Stimulated activated effector memory CD8-positive, alpha-beta T cell treated with anti-CD3 and anti-CD28 coated beads, Interleukin-12 subunit alpha, Interleukin-12 subunit beta, amount 100 ng/mL, for 72 hours (primary cell): ENCODE measurements around the gene POLD2.
A peak's percentile ranks its signal among the peaks of the same experiment; 100 is the strongest.

ENCODE experiments used
- ATAC-seq: fragments of 150-1000 bp; cut with Tn5 transposase; 2 replicates; pipeline ENCODE4 v1.10.0; 2021
- DNase-seq, 2 donors: peaks; one replicate each; pipeline ENCODE4 v3.0.0; 2021 to 2022; ENCODE audit warnings: low spot score in 2 of 2
- H3K27ac Mint-ChIP-seq: one replicate; pipeline ENCODE4 v1.8.0; 2022; ENCODE audit warnings: mild to moderate bottlenecking, mixed read lengths
- H3K36me3 Mint-ChIP-seq: one replicate; pipeline ENCODE4 v1.8.0; 2022; ENCODE audit warnings: mild to moderate bottlenecking, mixed read lengths
- H3K4me1 Mint-ChIP-seq: one replicate; pipeline ENCODE4 v1.8.0; 2022; ENCODE audit warnings: mixed read lengths
- H3K4me3 Mint-ChIP-seq: one replicate; pipeline ENCODE4 v1.8.0; 2022; ENCODE audit warnings: mild to moderate bottlenecking, mixed read lengths
- H3K9me3 Mint-ChIP-seq: one replicate; pipeline ENCODE4 v1.8.0; 2022; ENCODE audit warnings: mixed read lengths

The POLD2 gene

GRCh38 chr7:44156453-44157010, 33.2 kb upstream of the POLD2 start:
- no peaks in the 10 kb centered on the region for H3K9me3 Mint-ChIP-seq
- no peak for ATAC-seq
- no peaks in the 10 kb centered on the region for H3K36me3 Mint-ChIP-seq
- DNase-seq: no peak
- H3K4me3 Mint-ChIP-seq: no peak overlapping the region
- H3K4me1 Mint-ChIP-seq: peaks cover 5% of the 10 kb centered on the region
- H3K27ac Mint-ChIP-seq: no peak overlapping the region

DNA sequence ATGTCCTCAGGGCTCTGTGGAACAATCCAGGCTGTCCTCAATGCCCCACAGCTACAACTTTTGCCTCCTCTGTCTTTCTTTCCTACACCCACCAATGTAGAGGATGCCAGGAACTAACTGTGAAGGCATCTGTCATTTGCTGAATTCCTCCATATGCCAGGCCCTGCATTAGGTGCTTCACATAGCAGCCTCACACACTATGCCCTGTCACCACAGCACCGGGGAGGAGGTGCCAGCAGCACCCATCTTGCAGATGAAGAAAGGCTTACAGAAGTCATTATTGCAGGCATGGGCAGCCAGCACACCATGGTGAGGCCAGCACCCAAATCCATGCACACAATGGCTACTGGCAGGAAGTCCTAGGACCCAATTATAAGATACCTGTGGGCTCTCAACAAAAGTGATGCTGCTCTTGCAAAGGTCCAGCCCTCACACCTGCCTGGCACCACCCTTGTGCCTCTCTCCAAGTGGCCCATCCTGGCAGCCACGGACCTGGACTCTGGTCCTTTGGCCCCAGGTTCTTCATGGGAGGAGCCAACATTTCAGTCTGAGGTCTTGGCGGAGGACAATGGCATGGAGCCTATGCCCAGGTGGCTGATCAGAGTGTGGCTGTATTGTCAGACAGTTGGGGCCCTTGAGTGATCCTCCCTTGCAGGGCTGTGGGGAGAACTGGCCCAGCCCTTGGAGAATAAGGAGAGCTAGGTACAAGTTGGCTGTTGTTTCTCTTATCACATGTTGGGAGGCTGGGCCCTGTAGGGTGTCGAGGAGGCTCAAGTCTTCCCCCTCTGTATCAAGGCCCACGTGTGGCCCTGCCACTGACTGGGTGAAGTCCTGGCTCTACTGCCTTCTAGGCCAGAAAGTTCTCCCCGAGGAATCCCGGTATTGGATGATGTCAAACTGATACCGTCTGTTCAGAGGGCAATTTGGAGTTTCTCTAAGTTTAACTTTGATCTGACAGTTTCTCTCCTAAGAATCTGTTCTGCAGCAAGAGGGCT, 32.1 kb upstream of the POLD2 start:
- no peak overlapping the region for H3K27ac Mint-ChIP-seq
- H3K4me3 Mint-ChIP-seq: no peak overlapping the region
- H3K4me1 Mint-ChIP-seq: peaks cover 5% of the 10 kb centered on the region
- H3K36me3 Mint-ChIP-seq: no peaks in the 10 kb centered on the region
- H3K9me3 Mint-ChIP-seq: no peaks in the 10 kb centered on the region
- DNase-seq (no peak), ATAC-seq (no peak)

DNA sequence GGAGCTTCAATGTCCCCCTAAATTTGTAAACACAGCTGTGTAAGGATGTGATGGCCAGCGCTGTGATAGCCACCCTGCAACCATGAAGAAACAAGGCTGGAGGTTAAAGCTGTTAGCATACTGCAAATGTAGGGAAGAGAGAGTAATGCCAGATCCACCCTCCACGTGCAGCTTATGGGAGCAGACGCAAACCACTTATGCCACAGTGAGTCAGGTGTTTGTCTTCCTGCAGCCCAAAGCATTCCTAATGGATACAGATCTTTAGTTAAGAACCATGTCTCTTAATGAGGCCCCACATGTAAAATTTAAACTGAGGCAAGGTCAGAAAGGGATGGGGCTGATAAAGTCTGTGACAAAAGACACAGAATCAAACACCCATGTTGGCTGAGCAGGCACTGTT, 31.4 kb upstream of the POLD2 start:
- H3K4me3 Mint-ChIP-seq: no peak overlapping the region
- no peaks in the 10 kb centered on the region for H3K9me3 Mint-ChIP-seq
- H3K27ac Mint-ChIP-seq: no peak overlapping the region
- DNase-seq (no peak), ATAC-seq (no peak)
- H3K4me1 Mint-ChIP-seq: peaks cover 5% of the 10 kb centered on the region
- H3K36me3 Mint-ChIP-seq: no peaks in the 10 kb centered on the region

DNA sequence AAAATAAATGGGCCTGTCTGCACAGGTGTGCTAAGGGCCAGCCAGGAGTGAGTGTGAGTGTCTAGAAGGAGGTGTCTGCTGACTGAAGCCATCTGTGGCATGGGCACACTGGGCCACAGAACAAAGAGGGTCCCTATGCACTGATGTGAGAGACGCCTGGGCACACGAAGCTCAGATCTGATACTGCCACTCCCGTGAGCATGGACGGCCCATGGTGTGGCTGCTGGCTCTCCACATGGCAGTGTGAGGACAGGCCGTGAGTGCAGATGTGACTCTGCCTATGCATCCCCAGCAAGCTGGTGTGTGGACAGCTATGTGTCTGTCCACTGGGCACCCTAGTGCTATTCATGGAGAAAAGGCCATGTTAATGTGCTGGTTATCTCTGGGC, 30.6 kb upstream of the POLD2 start:
- ATAC-seq: no peak
- Mint-ChIP-seq H3K27ac (no peak overlapping the region), H3K4me1 (peaks cover 5% of the 10 kb centered on the region), H3K9me3 (no peaks in the 10 kb centered on the region), H3K36me3 (no peaks in the 10 kb centered on the region), H3K4me3 (no peak overlapping the region)
- DNase-seq: no peak

DNA sequence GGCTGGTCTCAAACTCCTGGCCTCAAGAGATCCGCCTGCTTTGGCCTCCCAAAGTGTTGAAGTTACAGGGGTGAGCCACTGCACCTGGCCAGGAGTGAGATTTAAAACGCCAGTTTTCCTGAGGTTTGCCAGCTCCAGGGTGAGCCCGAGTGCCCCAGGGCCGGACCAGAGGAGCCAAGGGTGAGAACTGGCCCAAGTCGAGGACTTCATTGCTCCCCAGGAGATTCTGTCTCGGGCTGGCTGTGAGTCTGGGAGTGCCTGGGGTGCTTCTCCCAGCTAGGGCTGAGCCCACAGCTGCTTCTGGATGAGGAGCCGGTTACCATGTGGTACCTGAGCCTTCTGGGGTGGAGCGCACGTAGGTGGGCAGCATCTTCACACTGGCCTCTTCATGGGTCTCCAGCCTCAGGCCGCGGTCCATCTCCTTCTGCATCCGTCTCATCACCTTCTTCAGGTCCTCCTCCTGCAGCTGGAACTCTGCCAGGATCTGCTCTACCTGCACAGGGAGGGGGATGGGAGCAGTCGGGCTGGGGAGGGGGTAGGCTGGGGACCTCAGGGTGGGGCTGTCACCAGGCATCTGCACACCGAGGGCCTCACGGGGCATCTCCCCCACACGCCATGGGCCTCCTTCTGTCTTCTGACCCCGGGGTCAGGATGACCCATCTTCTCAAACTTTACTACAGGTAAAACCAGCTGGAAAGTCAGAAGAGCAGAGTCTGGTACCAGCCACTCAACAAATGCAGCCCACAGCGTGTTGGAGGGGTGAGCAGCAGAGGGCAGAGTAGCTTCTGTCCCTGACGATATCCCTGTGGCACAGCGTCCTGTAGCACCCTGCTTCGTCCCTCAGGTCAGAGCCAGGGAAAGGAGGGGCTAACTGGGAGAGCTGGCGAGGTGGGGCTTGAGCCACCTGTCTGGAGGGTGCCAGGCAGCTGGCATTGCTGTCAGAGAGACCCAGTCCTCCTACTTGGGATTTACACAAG, 29.9 kb upstream of the POLD2 start:
- ATAC-seq (no peak), DNase-seq (no peak)
- Mint-ChIP-seq H3K36me3 (no peaks in the 10 kb centered on the region), H3K4me1 (peaks cover 5% of the 10 kb centered on the region), H3K27ac (no peak overlapping the region), H3K4me3 (no peak overlapping the region), H3K9me3 (no peaks in the 10 kb centered on the region)

DNA sequence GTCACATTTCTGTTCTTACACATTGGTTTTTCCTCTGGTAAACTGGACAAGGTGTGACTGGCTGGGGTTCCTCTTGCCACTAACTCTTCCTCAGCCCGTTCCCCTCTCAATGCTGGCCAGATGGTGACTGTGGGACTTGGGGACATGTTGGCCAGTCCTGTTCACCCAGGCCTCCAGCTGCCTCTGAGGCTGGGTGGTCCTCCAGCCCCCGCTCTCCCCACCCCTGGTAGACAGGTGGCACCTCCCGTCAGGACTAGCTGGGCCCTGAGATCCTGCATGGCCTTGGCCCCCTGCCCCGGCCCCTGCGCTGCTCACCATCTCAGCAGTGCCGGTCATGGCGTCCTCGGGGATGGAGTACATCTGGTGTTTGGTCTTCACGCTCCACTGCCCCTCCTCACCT, 28.6 kb upstream of the POLD2 start:
- H3K4me3 Mint-ChIP-seq: no peak overlapping the region
- peak overlapping the region; percentile 67 for H3K27ac Mint-ChIP-seq
- DNase-seq (no peak), ATAC-seq (no peak)
- no peaks in the 10 kb centered on the region for H3K9me3 Mint-ChIP-seq
- no peaks in the 10 kb centered on the region for H3K36me3 Mint-ChIP-seq
- H3K4me1 Mint-ChIP-seq: peaks cover 5% of the 10 kb centered on the region

DNA sequence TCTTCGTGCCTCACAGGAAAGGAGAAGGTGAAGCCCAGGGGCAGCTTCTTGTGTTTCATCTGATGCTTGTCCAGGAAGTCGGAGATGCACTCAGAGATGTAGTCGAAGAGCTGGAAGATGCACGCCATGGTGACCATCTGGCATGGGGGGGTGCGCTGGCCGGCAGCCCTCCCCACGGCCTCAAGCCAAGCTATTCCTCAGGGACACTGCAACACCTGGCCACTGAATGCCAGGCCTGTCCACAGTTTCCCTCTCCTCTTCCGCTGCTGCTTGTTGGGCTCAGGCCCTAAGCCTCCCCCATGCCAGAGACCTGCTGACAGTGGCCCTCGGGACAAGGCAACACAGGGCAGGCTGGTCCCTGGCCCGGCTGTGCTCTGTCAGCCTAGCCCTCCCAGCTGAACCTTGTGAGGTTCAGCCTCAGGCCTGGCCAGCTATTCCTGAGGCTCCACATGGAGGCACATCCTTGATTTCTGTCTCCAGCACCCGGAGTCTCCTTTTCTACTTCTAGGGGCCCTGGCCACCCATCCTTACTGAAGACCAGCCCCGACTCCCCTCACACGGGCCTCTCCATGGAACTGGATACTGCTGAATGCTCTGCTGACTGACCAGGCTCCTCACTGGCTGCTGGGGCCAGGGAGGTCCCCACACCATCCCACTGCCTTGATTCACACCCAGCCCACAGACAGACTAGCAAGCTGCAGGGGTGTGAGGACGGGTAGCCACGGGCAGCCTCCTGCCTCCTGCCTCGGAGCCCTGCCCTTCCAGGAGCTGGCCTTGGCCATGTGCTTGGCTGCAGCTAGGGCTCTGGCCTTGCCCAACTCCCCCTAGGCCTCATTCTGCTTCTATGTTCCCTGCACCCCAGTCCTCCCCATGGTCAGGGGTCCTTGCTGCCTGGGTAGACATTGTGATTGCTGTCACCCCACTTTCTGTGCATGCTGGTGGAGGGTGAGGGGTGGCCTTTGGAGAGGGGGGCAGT, 27.9 kb upstream of the POLD2 start:
- ATAC-seq (no peak), DNase-seq (no peak)
- H3K9me3 Mint-ChIP-seq: no peaks in the 10 kb centered on the region
- no peak overlapping the region for H3K27ac Mint-ChIP-seq
- peaks cover 5% of the 10 kb centered on the region for H3K4me1 Mint-ChIP-seq
- no peak overlapping the region for H3K4me3 Mint-ChIP-seq
- H3K36me3 Mint-ChIP-seq: no peaks in the 10 kb centered on the region

DNA sequence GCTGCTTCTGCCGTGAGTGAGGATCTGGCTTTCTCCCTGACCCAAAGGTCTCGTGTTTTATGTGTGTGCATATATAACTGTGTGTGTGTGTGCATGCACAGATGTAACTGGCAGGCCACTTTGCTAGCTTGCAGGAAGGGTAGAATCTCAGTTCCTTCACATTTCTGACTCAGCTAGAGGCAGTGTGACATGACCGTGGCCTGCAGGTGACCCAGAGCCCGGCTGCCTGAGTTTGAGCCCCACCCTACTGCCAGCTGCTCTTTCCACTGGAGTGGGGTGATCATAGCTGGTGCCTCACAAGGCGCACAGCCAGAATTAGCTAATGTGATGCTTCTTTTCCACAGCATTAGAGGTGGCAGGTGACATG, 27.1 kb upstream of the POLD2 start:
- ATAC-seq: no peak
- no peaks in the 10 kb centered on the region for H3K9me3 Mint-ChIP-seq

GRCh38 chr7:44149571-44150465, 26.5 kb upstream of the POLD2 start:
- H3K9me3 Mint-ChIP-seq: no peaks in the 10 kb centered on the region
- H3K4me1 Mint-ChIP-seq: peaks cover 16% of the 10 kb centered on the region
- H3K4me3 Mint-ChIP-seq: no peak overlapping the region
- H3K36me3 Mint-ChIP-seq: no peaks in the 10 kb centered on the region
- DNase-seq: no peak
- no peak overlapping the region for H3K27ac Mint-ChIP-seq
- ATAC-seq: no peak

More for the DNA sequence above, 27.1 kb upstream of the POLD2 start:
- Mint-ChIP-seq H3K36me3 (no peaks in the 10 kb centered on the region), H3K4me1 (peaks cover 10% of the 10 kb centered on the region), H3K4me3 (no peak overlapping the region), H3K27ac (no peak overlapping the region)
- DNase-seq: no peak

GRCh38 chr7:44148961-44149536, 25.7 kb upstream of the POLD2 start:
- H3K27ac Mint-ChIP-seq: no peak overlapping the region

DNA sequence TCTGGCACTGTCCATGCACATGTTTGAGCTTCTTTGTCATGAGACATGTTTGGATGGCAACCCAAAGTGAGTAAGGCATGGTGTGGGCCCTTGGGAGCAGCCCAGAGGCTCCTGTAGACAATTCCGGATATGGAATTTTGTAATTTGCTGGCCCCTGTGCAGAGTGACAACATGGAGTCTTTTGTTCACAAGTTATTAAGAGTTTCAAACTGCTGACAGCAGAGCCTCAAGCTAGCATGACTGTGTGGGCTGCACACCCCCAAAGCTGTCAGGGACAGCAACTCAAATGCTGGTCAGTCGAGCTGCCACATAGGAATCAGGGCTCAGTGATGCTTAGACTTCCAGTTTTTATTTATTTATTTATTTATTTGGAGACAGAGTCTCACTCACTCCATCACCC, 24.8 kb upstream of the POLD2 start:
- ATAC-seq (no peak), DNase-seq (no peak)
- peaks cover 16% of the 10 kb centered on the region for H3K4me1 Mint-ChIP-seq
- no peak overlapping the region for H3K4me3 Mint-ChIP-seq
- no peaks in the 10 kb centered on the region for H3K36me3 Mint-ChIP-seq
- H3K27ac Mint-ChIP-seq: peak overlapping the region; percentile 50
- no peaks in the 10 kb centered on the region for H3K9me3 Mint-ChIP-seq

More at GRCh38 chr7:44148961-44149536, 25.7 kb upstream of the POLD2 start:
- ATAC-seq (no peak), DNase-seq (no peak)
- no peak overlapping the region for H3K4me3 Mint-ChIP-seq
- no peaks in the 10 kb centered on the region for H3K36me3 Mint-ChIP-seq
- no peaks in the 10 kb centered on the region for H3K9me3 Mint-ChIP-seq
- H3K4me1 Mint-ChIP-seq: peaks cover 16% of the 10 kb centered on the region

DNA sequence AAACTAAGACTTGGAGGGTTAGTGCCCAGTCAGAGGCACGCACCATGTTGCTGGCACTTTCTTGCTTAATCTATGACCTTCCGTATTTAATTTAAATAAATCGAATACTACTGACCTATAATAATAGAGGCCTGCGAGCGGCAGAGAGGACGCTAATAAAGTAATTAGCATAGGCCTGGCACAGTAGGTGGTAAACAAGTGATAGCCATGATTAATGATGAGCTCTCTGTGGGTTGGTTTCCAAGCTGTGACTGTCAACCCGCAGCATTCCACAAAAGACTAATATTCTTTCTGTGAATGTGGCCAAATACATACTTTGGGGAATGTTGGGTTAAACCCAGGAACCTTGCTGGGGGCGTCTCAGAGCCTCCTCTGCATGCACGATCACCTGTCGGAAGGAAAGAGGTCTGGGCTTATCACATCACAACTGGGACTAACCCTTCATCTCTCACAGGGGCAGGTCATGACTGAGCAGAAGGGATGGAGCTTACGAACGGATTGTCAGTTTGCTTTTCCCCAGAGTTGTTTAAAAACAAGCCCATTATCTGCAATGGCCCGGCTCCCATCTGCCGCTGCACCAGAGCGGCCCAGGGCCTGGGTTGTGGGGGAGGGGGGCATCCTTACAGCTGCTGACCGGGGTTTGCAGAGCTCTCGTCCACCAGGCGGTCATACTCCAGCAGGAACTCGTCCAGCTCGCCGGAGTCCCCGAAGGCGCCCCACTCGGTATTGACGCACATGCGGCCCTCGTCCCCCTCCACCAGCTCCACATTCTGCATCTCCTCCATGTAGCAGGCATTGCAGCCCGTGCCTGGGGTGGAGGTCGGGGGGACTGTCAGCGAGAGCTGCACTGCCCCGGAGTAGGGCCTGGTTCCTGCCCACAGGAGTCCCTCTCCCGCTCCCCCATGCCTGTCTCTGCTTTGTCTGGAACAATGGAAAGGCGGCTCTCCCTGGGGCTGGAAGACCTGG, 24.0 kb upstream of the POLD2 start:
- peak overlapping the region; percentile 73 for H3K4me3 Mint-ChIP-seq
- H3K36me3 Mint-ChIP-seq: no peaks in the 10 kb centered on the region
- H3K27ac Mint-ChIP-seq: peak overlapping the region; percentile 50
- no peaks in the 10 kb centered on the region for H3K9me3 Mint-ChIP-seq
- peaks cover 14% of the 10 kb centered on the region for H3K4me1 Mint-ChIP-seq
- no peak for DNase-seq
- no peak for ATAC-seq
